GM21381 (cell line): Measurements from ENCODE around the gene SMG7.
A peak's percentile ranks its signal among the peaks of the same experiment; 100 is the strongest.

Source experiments
- ATAC-seq: cut with Tn5 transposase; IDR thresholded peaks from one replicate; pipeline ENCODE4 v1.9.1; 2021; ENCODE audit warnings: mild to moderate bottlenecking, moderate library complexity; ENCODE audit not compliant: unreplicated experiment

Gene SMG7

DNA sequence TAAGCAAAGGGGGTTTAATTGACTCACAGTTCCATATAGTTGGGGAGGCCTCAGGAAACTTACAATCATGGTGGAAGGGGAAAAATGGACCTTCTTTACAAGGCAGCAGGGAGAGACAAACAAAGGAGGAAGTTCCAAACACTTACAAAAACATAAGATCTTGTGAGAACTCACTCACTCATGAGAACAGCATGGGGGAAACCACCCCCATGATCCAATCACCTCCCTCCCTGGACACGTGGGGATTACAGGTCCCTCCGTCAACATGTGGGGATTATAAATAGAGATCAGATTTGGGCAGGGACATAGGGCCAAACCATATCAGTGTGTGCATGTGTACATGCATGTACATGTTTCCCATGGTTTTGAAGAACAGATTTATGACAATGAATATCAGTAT, 5.5 kb upstream of the SMG7 start:
- no peak for ATAC-seq

DNA sequence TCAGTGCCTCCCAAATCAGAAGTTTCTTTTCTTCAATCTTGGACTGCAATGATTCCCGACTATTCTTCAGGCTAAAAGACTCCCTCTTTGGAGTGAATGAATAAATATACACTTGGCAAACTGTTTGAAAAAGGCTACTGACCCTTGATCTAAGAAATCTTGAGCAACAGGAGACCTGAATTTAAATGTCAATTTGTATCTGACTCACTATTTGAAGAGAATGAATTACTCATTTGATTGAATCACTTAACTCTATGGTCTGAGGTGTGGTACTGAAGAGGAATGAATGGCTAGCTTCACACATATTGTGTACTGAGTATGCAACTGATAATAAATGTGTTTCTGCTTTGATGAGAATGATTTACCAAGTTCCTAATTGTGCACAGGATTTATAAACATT, 4.6 kb upstream of the SMG7 start:
- ATAC-seq, result no peak

DNA sequence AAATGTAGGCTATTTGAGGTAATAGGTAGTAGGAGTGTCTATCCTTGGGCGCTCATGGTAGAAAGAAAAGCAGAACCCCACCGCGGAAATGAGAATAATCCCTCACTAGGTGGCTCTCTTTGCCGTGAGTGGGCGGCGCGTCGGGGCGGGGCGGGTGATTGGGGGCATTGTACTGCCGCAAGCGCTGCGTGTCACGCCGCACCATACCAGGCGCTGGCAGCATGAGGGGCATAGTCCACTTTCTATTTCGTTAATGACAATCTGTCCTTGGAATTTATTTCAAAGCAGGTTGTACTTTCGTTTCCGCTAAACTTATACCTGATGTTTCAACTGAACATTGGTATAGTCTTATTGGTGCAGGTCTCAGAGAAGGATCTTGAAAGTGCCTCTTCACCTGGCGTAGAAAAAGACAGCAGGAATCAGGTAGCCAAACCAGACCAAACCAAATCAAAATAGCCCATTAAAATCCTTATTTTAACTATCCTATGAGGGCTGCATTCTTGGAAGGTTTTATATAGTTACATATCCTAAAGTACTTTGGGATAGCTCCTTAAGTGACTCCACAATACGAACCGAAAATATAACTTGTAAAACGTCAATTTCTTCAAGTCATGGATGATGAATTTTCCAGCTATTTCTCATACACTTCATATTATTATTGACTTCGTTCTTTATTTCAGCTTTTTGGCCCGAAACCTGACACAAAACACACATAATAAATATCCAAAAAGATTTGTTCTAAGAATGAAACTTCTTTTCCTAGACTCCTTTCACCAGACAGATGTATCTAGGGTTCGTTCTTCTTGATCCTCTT, 1.9 kb upstream of the SMG7 start:
- peak; percentile 40 for ATAC-seq

DNA sequence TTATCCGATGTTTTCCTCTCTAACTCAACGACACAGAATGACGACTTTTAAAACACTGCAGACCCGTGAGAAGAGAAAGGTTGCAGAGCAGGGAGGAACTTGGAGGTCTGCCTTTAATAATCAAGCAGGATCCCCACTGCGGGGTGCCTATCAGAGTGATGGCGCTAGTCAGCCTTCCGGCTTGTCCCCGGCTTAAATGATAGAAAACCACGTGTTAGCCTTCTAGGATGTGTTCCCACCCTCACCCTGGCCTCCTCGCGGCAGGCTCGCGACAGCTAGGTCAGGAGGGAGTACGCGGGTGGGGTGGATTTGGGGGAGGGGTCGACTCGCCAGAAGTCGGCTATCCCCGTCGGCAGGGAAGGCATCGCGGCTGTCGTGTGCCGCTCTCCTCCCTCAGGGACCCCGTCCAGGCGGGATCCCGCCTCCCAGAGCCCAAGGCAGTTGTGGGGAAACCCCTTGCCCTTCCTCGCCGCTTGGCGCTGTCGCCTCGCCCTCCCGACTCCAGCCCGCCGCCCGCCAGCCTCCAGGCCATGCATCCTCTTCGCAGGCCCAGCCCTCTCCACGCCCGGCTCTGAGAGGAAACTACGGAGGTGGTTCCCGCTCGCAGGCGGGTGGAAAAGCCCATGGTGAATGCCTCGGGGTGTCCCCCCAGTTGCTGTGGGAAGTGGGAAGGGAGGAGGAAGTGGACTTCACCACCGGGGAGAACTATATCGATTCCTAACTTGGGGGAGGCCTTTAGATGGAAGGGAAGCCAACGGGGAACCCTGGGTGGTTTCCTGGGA, 1.1 kb upstream of the SMG7 start:
- peak; percentile 25 for ATAC-seq

DNA sequence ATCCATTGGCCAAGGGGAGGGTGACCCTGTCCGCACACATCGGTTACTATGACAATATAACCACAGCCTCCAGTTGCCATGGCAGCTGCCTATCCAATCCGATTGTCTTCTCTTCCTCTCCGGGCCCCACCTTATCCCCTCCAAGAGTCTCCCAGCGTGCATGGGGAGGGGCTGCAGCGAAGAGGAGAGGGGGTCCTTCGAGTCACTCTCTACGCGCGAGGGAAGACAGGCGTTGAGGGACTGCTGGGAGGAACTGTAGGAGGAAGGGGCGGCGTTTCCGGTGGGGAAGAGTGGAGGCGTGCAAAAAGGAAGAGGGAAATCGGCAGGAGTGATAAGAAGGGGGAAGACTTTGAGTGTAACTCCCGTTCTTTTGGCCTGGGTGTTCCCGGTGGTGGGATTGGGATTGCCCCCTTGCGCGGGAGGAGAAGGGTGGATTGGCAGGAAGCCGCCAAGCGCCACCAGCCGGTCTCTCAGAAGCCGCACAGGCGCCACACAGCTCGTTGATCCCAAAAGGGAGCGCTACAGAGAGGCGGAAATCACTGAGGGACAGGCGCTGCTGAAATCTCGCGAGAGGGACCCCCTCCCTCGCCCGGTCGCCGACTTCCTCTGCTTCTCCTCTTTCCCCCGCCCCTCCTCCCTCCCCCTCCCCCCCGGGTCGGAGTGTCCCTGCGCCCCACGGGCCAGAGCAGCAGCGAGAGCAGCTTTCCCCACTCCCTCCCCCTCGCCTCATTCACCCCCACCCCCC, 384 bp upstream of the SMG7 start:
- peak; percentile 45 for ATAC-seq

DNA sequence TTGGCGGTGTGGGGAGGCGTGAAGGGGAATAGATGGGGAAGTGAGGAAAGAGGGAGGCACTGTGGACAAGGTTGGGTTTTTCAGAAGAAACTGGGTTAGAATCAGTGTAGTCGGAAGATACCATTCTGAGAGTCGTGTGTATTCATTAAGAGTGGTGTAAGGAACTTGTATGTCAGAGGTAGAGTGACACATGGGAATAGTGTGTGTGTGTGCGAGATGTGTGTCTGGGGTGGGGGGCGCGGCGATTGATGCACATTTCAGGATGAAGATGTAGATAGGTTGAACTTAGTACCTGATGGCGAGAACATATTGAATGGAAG, 878 bp downstream of the SMG7 start:
- no peak for ATAC-seq

DNA sequence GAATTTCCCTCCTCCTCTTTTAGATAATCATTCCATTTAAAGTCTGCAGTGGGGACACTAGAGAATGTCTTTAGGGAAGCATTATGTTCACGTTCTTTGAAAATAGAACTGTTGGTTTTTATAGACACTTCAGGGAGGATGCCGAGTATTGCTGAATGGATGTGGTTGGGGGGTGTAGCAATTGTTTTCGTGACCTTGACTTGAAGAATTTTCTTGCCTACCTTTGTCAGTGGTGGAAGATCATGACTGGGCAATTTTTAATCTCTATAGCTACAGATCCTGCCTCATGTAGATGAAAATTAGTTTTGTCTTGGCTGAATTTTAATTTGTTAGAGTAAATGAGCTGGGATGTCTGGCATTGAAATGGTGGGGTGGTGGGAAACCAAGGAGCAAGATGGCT, 3.8 kb downstream of the SMG7 start:
- no peak for ATAC-seq

DNA sequence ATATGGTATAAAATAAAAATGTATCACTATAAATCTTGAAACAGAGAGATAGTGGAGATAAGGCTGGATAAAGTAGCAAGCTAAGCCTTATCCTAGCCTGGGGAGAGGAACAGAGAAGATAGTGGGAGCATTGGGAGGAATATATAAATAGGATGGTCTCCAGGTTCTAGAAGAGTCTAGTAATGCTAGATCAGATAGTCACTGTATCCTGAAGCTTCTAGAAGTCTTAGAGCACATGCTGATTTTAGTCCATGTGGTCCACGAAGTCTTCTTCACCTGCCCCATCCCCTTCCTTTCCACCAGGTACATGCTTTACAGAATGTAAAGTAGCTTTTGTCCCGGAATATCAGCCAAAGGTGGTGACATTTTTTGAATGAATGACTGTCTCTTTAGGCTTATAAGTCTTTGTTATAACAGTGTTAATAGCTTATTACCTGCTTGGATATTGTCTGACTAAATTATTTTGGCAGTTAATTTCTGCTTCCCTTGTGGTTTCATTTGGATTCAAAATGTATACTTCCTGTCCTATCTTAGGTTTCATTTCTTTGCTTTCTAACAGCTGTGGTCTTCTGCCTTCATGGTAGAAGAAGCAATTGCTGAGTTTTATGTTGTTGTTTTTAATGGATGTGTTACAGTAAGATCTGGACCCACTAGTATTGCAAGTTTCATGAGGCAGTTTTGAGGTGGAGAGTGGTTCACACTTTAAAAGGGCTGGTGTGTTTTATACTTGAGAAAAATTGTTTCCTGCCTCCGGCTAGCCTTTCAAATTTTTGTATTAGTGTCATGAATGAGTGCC, 5.9 kb downstream of the SMG7 start:
- peak; percentile 51 for ATAC-seq

DNA sequence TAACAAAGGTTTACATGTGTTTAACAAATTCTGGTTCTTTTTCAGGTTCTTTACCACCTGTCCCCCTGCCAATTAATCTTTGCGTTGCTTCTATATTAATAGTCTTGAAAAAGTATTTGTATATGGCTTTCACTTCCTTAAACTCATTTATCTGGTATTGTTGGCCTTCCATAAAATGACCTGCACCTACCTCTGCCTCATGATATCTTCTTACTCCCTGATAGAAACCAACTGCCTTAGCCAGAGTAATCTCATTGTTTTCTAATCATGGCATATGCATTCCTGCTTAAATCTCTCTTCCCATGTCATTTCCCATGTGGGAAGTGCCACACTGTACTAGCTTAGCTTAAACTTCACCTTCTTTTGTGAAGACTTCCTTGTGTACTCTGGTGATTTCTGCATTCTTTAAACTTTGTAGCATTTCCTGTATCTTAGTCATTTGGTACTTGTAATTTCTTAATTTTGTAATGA, 8.7 kb downstream of the SMG7 start:
- ATAC-seq, result peak; percentile 50

DNA sequence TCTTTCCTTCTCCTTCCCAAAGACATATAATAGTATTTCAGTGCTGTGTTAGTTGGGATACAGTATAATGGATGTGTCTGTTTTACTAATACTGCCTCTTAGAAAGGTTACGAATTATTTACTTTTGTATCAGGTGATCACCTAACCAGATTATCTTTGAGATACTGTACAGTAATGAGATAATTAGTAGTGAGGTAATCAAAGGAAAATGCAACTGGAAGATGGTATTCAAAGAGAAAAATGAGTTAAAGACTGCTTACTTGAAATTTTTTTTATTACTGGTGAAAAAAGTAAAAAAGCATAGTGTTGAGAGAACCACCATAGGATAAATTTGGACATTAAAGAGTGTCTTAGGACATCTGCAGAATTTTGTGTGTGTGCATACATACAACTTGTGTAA, 10.9 kb downstream of the SMG7 start:
- no peak for ATAC-seq

DNA sequence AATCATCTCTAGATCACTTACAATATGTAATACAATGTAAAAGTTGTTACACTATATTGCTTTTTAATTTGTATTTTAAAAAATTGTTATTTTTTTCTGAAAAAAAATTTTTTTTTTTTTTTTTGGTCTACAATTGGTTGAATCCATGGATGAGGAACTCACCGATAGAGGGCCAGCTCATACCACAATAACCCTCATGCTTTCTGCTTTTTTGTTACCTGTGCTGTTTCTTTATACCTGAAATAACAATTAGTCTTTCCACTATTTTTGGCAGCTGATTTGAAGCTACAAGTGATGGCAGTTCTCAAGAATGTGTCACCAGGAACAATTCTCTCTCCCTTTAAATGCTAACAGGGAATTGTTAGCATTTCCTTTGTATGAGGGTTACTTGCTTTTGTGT, 12.0 kb downstream of the SMG7 start:
- ATAC-seq, result no peak

DNA sequence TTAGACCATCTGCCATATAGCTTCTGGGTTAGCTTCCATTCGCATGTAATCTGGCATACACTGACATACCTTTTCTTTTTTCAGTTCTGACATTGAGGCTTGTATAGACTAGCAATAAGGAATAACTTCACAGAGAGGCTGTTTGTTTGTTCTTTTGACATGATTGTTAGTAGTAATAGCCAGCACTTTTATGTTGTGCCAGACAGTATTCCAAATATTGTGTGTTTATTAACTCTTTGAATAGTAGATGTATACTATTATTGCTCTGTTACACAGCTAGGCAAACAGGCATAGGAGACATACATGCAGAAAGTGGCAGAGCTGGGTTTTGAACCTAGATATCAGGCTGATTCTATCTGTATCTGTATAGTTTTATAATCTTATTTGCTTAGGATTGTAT, 12.6 kb downstream of the SMG7 start:
- no peak for ATAC-seq

DNA sequence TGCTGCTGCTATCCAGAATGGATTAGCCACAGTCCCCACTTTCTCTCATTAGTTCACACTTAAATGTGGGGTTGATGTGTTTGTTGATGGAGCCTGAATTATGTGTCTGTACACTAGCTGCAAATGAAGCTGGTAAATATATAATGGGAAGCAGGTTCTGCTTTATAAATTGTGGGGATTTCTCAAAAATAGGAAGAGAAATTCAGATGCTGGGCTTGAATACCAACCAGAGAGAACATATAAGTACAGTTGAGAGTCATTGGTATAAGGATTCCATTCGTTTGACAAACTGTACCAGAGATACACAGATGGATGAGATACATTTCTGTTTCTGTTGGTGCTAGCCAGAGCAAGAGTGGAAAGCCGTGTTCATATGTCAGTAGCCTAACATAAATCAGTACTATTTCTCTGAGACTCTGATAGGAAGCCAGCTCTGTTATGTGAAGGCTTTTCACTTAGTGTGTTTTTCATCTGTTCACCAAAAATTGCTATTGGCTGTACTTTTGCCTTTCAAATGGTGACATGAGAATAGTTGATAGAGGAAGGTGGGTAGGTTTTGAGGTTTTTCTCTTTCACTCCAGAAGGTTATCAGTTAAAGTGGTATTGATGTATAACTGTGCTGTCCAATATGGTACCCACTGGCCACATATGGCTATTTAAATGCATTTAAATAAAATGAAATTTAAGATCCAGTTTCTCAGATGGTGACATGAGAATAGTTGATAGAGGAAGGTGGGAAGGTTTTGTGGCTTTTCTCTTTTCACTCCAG, 15.6 kb downstream of the SMG7 start:
- no peak for ATAC-seq

DNA sequence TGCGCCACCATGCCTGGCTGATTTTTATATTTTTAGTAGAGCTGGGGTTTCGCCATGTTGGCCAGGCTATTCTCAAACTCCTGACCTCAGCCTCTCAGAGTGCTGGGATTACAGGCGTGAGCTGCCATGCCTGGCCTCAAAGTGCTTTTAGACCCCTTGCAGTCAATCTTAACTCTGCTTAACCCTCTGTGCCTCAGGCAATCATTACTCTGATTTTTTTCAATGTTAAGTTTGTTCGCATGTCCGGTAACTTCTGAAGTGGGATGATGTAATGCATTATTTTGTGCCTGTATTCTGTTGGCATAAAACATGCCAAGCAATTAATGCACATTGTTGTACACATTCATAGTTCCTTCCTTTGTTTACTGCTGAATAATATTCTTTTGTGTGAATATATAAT, 18.6 kb downstream of the SMG7 start:
- no peak for ATAC-seq

DNA sequence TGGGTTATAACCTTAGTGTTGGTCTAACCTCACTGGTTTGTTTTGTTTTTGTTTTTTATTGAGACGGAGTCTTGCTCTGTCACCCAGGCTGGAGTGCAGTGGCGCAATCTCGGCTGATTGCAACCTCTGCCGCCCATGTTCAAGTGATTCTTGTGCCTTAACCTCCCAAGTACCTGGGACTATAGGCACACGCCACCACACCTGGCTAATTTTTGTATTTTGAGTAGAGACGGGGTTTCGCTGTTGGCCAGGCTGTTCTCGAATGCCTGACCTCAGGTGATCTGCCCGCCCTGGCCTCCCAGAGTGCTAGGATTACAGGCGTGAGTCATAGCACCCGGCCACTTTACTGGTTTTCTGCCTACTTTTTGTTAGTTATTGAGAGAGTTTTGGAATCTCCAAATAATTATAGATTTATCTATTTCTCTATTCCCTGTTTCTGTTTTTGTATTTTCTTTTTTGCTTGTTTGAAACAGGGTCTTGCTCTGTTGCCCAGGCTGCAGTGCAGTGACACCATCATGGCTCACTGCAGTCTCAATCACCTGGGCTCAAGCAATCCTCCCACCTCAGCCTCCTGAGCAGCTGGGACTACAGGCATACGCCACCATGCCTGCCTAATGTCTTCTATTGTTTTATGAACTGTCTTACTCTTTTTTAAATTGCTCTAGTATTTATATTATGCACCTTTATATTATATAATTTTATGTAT, 21.4 kb downstream of the SMG7 start:
- ATAC-seq, result no peak

DNA sequence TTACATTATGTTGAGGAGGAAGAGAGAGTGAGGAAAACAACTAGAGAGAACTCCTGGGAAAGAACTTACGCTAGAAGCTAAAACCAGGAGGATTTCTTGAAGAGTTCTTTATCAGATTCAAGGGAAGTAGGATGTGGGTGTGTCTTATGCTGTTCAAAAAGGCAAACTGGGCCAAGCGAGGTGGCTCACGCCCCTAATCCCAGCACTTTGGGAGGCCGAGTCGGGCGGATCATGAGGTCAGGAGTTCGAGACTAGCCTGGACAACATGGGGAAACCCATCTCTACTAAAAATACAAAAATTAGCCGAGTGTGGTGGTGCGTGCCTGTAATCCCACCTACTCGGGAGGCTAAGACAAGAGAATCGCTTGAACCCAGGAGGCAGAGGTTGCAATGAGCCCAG, 23.1 kb downstream of the SMG7 start:
- ATAC-seq, result no peak

DNA sequence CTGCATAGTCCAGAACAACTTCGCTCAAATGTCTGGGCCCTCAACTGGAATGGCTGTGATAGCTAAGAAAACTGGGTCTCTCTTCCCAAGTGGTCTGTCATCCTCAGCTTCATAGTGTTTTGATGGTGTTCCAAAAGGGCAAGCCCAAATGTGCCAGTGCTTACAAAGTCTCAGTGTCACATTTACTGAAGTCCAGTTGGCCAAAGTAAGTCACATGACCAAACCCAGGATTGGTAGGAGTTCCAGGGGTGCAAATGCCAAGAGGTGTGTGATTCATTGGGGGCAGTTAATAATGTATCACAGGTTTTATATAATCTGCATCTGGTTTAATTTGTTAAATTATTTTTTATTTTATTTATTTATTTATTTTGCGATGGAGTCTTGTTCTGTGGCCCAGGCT, 24.9 kb downstream of the SMG7 start:
- no peak for ATAC-seq

DNA sequence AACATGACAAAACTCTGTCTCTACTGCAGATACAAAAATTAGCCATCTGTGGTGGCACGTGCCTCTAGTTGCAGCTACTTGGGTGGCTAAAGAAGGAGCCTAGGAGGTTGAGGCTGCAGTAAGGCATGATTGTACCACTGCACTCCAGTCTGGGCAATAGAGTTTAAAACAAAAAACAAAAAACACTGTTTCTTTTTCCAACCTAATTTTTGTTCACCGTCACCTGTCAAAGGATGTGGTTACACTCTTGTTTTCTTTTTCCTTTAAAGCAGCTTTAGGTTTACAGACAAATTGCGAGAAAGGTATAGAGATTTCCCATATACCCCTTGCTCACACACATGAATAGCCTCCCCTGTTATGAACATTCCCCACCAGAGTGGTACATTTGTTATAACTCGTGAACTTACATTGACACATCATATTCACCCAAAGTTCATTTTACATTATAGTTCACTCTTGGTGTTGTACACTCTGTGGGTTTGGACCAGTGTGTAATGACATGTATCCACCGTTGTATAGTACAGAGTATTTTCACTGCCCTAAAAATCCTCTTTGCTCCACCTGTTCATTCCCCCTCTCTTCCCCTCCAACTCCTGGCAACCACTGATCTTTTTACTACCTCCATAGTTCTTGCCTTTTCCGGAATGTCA, 26.2 kb downstream of the SMG7 start:
- ATAC-seq, result no peak

DNA sequence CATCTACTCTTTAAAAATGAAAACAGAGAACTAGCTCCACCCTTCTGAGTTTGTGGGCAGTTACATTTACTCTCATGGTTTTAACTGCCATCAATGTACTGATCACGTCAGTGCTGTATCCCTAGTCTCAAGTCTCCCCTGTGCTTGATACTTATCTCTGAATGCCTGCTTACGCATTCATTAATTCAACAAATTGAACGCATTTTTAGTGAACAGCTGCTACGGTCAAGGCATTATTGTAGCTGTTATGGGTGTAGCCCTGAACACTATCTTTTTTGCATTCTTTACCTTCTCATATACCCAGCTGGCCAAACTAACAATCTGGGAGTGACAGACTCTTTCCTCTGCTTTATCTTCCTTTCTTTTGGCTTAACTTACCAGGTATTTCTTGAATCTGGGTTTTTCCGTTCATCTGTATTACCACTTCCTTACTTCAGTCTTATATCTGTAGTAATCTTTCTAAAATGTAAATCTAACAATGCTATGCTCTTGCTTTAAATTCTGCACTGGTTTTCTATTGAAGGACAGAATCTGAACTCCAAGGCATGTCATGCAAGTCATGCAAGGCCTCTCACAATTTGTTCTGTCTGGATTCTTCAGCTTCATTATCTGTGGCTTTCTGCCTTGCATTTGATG, 33.3 kb downstream of the SMG7 start:
- ATAC-seq, result no peak
